ENCODE measurements around the gene FSTL3. TPM values are rescaled to one million over a fixed set of nuclear protein-coding genes. Genes with fewer than 3 reads are reported as not detected.
"Not testable (repeated sequence)": the region's sequence is repeated elsewhere in the genome, so short reads cannot be mapped to it uniquely, and the experiment has no call there.

The FSTL3 gene
- total RNA-seq, 1 experiment from 2014 or later = 6.8 TPM

DNA sequence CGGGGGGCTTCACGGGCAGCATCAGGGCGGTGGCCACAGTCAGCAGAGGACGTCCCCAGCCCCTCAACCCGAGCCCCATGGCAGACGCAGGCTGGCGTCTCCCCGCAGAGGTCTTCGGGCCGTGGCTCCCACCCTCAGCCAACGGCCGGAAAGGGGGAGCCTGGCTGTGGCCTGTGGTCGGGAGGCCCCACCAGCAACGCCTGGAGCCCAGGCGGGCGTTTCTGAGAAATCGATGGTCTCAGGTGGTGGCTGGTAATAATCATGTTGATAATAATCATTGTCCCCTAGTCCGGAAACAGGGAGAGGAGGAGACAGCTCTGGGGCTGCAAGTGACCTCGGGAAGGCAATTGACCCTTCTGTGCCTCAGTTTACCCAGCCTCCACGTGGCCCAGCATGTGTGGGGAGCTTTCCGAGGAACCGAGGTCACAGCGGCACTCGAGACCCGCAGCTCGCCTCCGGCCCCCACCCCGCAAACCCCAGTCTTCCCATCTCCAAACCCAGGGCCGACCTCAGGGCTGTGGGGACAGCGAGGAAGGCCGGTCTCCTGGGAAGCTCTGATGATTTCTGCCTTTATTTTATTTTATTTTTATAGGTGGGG lies 19.3 kb downstream of the FSTL3 start, which contains the start of gene PRSS57:
PRSS57 (minus strand) TSS at position 101 of the 598 bp plus-strand sequence; CDS start at position 79, 22 bp downstream.
- H3K9ac ChIP-seq (ENCODE audit: extremely low read depth, insufficient read length, low read length) = no peak within 1 kb of the TSS
- H4K5ac ChIP-seq (ENCODE audit: insufficient read length, low read depth, low read length) = no peak within 1 kb of the TSS
- no peak within 1 kb of the TSS for H2BK12ac ChIP-seq (ENCODE audit: insufficient read length, low read depth, low read length)

DNA sequence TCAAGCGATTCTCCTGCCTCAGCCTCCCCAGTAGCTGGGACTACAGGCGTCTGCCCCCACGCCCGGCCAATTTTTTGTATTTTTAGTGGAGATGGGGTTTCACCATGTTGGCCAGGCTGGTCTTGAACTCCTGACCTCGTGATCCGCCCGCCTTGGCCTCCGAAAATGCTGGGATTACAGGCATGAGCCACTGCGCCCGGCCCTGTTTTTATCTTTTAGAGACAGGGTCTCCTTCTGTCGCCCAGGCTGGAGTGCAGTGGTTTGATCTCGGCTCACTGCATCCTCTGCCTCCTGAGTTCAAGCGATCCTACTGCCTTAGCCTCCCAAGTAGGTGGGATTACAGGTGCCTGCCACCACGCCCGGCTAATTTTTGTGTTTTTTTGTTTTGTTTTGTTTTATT lies 22.3 kb downstream of the FSTL3 start:
- not testable (repeated sequence) for H2BK15ac ChIP-seq (ENCODE audit: low read depth, low read length); H3K4me2 ChIP-seq (ENCODE audit: insufficient read depth, insufficient read length, low read length); H3T11ph ChIP-seq (ENCODE audit: low read length); H3K79me2 ChIP-seq (ENCODE audit: insufficient read depth, low read length); H3K27ac ChIP-seq (ENCODE audit: insufficient read length, low read depth, low read length); H3K27me3 ChIP-seq (ENCODE audit: insufficient read depth, low read length); H2BK5ac ChIP-seq (ENCODE audit: insufficient read length, low read length); H3K4me1 Mint-ChIP-seq; H3K79me1 ChIP-seq (ENCODE audit: insufficient read depth, low read depth, low read length, poor library complexity, severe bottlenecking); H2AK5ac ChIP-seq (ENCODE audit: insufficient read length, low read length); H4K8ac ChIP-seq (replicated peaks; ENCODE audit: insufficient read length, low read depth, low read length); H3K18ac ChIP-seq (ENCODE audit: insufficient read length, low read depth, low read length); H4K91ac ChIP-seq (ENCODE audit: insufficient read length, low read depth, low read length); H3K23ac ChIP-seq (ENCODE audit: insufficient read length, low read depth, low read length); H3K9me3 ChIP-seq (ENCODE audit: control insufficient read depth, low read depth, low read length); H3K36me3 Mint-ChIP-seq (ENCODE audit: insufficient read depth in 1 of 3, low read depth in 3 of 3); H3K9ac ChIP-seq (ENCODE audit: extremely low read depth, insufficient read length, low read length); H3K4me1 ChIP-seq (ENCODE audit: insufficient read depth, low read length); H3K56ac ChIP-seq (ENCODE audit: insufficient read length, low read depth, low read length); H3K27me3 Mint-ChIP-seq (ENCODE audit: low read depth); H4K5ac ChIP-seq (ENCODE audit: insufficient read length, low read depth, low read length); H4K20me1 ChIP-seq (ENCODE audit: control insufficient read depth, insufficient read depth, insufficient read length); H2BK12ac ChIP-seq (ENCODE audit: insufficient read length, low read depth, low read length); H3K4ac ChIP-seq (ENCODE audit: low read depth, low read length); H3K14ac ChIP-seq (ENCODE audit: insufficient read depth, low read length); H3K9me3 Mint-ChIP-seq; H3K23me2 ChIP-seq (ENCODE audit: insufficient read length, low read depth, low read length, poor library complexity, severe bottlenecking); H3K27ac Mint-ChIP-seq; H2BK120ac ChIP-seq (ENCODE audit: low read depth, low read length, poor library complexity, severe bottlenecking); H2AFZ ChIP-seq (ENCODE audit: low read length); DNase-seq; H2BK20ac ChIP-seq (ENCODE audit: low read depth, low read length, poor library complexity, severe bottlenecking); H3K4me3 Mint-ChIP-seq
- WGBS (ENCODE audit: extremely low coverage, insufficient read length, low lambda C conversion rate) = no CpG with 5 or more reads among the region's 15 CpGs

More for the DNA sequence above, 19.3 kb downstream of the FSTL3 start, which contains the start of gene PRSS57:
- Mint-ChIP-seq H3K4me1 (0 out of 4 replicates have a peak, but pooled peaks cover 0 to 5% of the 10 kb centered on the region in 2 experiments), H3K9me3 (no peaks in the 10 kb centered on the region), H3K4me3 (no peak within 1 kb of the TSS; a peak in 1 of 5 replicates), H3K27ac (no peak within 1 kb of the TSS; a peak in 2 of 7 replicates), H3K27me3 (ENCODE audit: low read depth) (no peaks in the 10 kb centered on the region; the same call in 1 of the 2 replicates), H3K36me3 (ENCODE audit: insufficient read depth in 1 of 3, low read depth in 3 of 3) (no peaks in the 10 kb centered on the region)
- H2AFZ ChIP-seq (ENCODE audit: low read length) = no peak within 1 kb of the TSS
- no peak for DNase-seq
- WGBS (ENCODE audit: extremely low coverage, insufficient read length, low lambda C conversion rate) = no CpG with 5 or more reads among the region's 31 CpGs
- TF ChIP-seq, protein P1, sequence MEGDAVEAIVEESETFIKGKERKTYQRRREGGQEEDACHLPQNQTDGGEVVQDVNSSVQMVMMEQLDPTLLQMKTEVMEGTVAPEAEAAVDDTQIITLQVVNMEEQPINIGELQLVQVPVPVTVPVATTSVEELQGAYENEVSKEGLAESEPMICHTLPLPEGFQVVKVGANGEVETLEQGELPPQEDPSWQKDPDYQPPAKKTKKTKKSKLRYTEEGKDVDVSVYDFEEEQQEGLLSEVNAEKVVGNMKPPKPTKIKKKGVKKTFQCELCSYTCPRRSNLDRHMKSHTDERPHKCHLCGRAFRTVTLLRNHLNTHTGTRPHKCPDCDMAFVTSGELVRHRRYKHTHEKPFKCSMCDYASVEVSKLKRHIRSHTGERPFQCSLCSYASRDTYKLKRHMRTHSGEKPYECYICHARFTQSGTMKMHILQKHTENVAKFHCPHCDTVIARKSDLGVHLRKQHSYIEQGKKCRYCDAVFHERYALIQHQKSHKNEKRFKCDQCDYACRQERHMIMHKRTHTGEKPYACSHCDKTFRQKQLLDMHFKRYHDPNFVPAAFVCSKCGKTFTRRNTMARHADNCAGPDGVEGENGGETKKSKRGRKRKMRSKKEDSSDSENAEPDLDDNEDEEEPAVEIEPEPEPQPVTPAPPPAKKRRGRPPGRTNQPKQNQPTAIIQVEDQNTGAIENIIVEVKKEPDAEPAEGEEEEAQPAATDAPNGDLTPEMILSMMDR (conservative IDR thresholded peaks at IDR 0.05) = no peak
- no peak within 1 kb of the TSS for H2BK20ac ChIP-seq (ENCODE audit: low read depth, low read length, poor library complexity, severe bottlenecking)
- no peak within 1 kb of the TSS for H4K91ac ChIP-seq (ENCODE audit: insufficient read length, low read depth, low read length)
- H3K4me1 ChIP-seq (ENCODE audit: insufficient read depth, low read length) = no peaks in the 10 kb centered on the region
- H3K23me2 ChIP-seq (ENCODE audit: insufficient read length, low read depth, low read length, poor library complexity, severe bottlenecking) = no peaks in the 10 kb centered on the region
- no peaks in the 10 kb centered on the region for H3K9me3 ChIP-seq (ENCODE audit: control insufficient read depth, low read depth, low read length)
- no peaks in the 10 kb centered on the region for H3K79me2 ChIP-seq (ENCODE audit: insufficient read depth, low read length)
- H3K4me2 ChIP-seq (ENCODE audit: insufficient read depth, insufficient read length, low read length) = no peak within 1 kb of the TSS
- no peak within 1 kb of the TSS for H3K14ac ChIP-seq (ENCODE audit: insufficient read depth, low read length)
- H2AK5ac ChIP-seq (ENCODE audit: insufficient read length, low read length) = no peak within 1 kb of the TSS
- no peak within 1 kb of the TSS for H2BK5ac ChIP-seq (ENCODE audit: insufficient read length, low read length)
- no peak within 1 kb of the TSS for H2BK120ac ChIP-seq (ENCODE audit: low read depth, low read length, poor library complexity, severe bottlenecking)
- H3K23ac ChIP-seq (ENCODE audit: insufficient read length, low read depth, low read length) = no peak within 1 kb of the TSS
- H3T11ph ChIP-seq (ENCODE audit: low read length) = no peak within 1 kb of the TSS
- no peak within 1 kb of the TSS for H3K27ac ChIP-seq (ENCODE audit: insufficient read length, low read depth, low read length)
- H4K8ac ChIP-seq (replicated peaks; ENCODE audit: insufficient read length, low read depth, low read length) = no peak within 1 kb of the TSS
- no peak within 1 kb of the TSS for H3K56ac ChIP-seq (ENCODE audit: insufficient read length, low read depth, low read length)
- H3K27me3 ChIP-seq (ENCODE audit: insufficient read depth, low read length) = no peaks in the 10 kb centered on the region
- H3K18ac ChIP-seq (ENCODE audit: insufficient read length, low read depth, low read length) = peak within 1 kb of the TSS; percentile 48
- no peak within 1 kb of the TSS for H3K4ac ChIP-seq (ENCODE audit: low read depth, low read length)
- no peaks in the 10 kb centered on the region for H3K79me1 ChIP-seq (ENCODE audit: insufficient read depth, low read depth, low read length, poor library complexity, severe bottlenecking)
- no peaks in the 10 kb centered on the region for H4K20me1 ChIP-seq (ENCODE audit: control insufficient read depth, insufficient read depth, insufficient read length)
- no peak within 1 kb of the TSS for H2BK15ac ChIP-seq (ENCODE audit: low read depth, low read length)

Data from H9 (cell line).